NCI-H82 treated with DMSO at 0.1 percent for 48 hours (cell line): ENCODE data around the gene VDR.

ENCODE experiments used
- DNase-seq: peaks from one replicate; lab custom pipeline; 2025; ENCODE audit not compliant: unreplicated experiment; lab: John Stamatoyannopoulos, UW

VDR gene

GRCh38 chr12:47904713-47905709 is at the start of gene VDR:
Gene VDR, minus strand, starts transcription at chr12:47904994. Its CDS starts 25,881 bp downstream, at chr12:47879113.
- DNase-seq: peak; percentile 39

- no peak for DNase-seq
These were observed 49.3 kb upstream of the VDR start for GRCh38 chr12:47954058-47954457.

- no peak for DNase-seq
These were observed 46.2 kb upstream of the VDR start for GRCh38 chr12:47950856-47951468.

- DNase-seq: peak; percentile 62
These were observed 44.9 kb upstream of the VDR start for GRCh38 chr12:47949441-47950341.

GRCh38 chr12:47947341-47947740 is 42.5 kb upstream of the VDR start:
- DNase-seq: no peak

GRCh38 chr12:47946413-47947323 is 41.9 kb upstream of the VDR start:
- DNase-seq: no peak

- DNase-seq: no peak
These were observed 40.5 kb upstream of the VDR start for GRCh38 chr12:47945341-47945728.

- no peak for DNase-seq
These were observed 40.0 kb upstream of the VDR start for GRCh38 chr12:47944685-47945340.

- DNase-seq: no peak
These were observed 39.0 kb upstream of the VDR start for GRCh38 chr12:47943623-47944340.

GRCh38 chr12:47942614-47943225 is 37.9 kb upstream of the VDR start:
- no peak for DNase-seq

GRCh38 chr12:47941871-47942613 is 37.2 kb upstream of the VDR start:
- no peak for DNase-seq

GRCh38 chr12:47941475-47941780 is 36.6 kb upstream of the VDR start:
- DNase-seq: no peak

GRCh38 chr12:47940773-47941474 is 36.1 kb upstream of the VDR start:
- no peak for DNase-seq

GRCh38 chr12:47939009-47939601 is 34.3 kb upstream of the VDR start:
- DNase-seq: no peak

- no peak for DNase-seq
These were observed 33.8 kb upstream of the VDR start for GRCh38 chr12:47938594-47938993.

GRCh38 chr12:47938093-47938492 is 33.3 kb upstream of the VDR start:
- DNase-seq: no peak

- DNase-seq: no peak
These were observed 30.4 kb upstream of the VDR start for GRCh38 chr12:47935184-47935583.
